Measurements from ENCODE around the gene MISFA. TPM values are rescaled to one million over a fixed set of nuclear protein-coding genes. Genes with fewer than 3 reads are reported as not detected.

Gene MISFA
- total and polyA plus RNA-seq, 7 experiments from 2014 or later, result 0.21 to 2.2 (median 0.58) TPM; not detected in 3

GRCh38 chr11:18650353-18650752 is 50.8 kb downstream of the MISFA start:
- ChIA-PET CTCF (interaction anchor here (1.7 kb wide), 1 partner anchor 17 kb away, joined by 6 read pairs; the partner anchor contains the start of gene SPTY2D1), POLR2A (interaction anchor here (1.1 kb wide), 1 partner anchor 16 kb away, joined by 3 read pairs; the partner anchor contains the start of gene SPTY2D1)
- H3K4me3 Mint-ChIP-seq, result no peak overlapping the region

DNA sequence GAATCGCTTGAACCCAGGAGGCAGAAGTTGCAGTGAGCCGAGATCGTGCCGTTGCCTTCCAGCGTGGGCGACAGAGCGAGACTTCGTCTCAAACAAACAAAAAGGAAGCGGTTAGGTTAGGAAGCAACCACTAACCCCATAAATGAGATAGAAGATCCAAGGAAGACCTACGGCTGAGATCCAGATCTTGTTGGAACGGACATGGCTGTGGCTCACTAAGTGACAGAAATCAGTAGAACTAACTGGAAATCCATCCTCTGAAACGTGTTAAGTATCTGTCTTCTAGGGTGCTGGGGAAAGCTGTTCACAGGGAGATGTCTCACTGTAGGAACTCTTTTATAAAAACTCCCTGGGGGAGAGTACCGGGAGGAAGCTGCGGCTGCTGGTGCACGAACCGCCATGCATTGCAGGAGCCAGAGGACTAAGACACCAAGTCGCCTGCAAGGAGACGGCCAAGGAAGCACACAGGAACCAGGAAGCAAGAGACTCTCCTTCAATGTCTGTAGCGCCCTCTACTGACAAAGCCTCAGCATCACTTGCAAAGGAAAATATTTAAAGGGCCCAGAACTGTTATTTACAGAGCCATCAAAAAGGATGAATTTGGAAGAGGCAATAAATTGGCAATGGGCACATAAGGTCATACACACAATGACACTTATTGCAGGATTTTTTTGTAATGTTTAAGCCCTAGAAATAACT is 51.4 kb downstream of the MISFA start:
- H3K27ac Mint-ChIP-seq, result peak overlapping the region in 1 of 9 donors; percentile 30
- ChIA-PET CTCF (interaction anchor here (1.5 to 1.7 kb wide), 2 partner anchors 17 to 62 kb away, joined by 3 to 6 read pairs; partner anchors contain the start of gene SPTY2D1), POLR2A (interaction anchor here (1.1 kb wide), 1 partner anchor 17 kb away, joined by 3 read pairs; the partner anchor contains the start of gene SPTY2D1)
- intact Hi-C loops (cut with micrococcal nuclease), result loop anchor here (1.0 to 5.0 kb wide), 3 partner anchors 17 to 111 kb away; partner anchors contain the start of genes SPTY2D1 (in 1 of the 2) and TMEM86A (in 1 of the 2)
- Histone ChIP-seq H3K27me3 (ENCODE audit: control insufficient read depth in 2 of 2, insufficient read depth in 2 of 2, low read length in 2 of 2) (no peaks in the 10 kb centered on the region), H3K9me3 (ENCODE audit: control insufficient read depth in 2 of 3, low read length in 3 of 3) (no peaks in the 10 kb centered on the region), H3K36me3 (ENCODE audit: control insufficient read depth in 2 of 3, insufficient read depth in 3 of 3, low read length in 3 of 3) (no peaks in the 10 kb centered on the region), H3K27ac (ENCODE audit: low read depth, low read length) (no peak overlapping the region), H3K4me1 (ENCODE audit: control insufficient read depth in 2 of 2, insufficient read depth in 2 of 2, low read length in 2 of 2) (no peaks in the 10 kb centered on the region), H3K4me3 (ENCODE audit: low read length) (no peak overlapping the region)
- peaks cover 0 to 1% (median 0%) of the 10 kb centered on the region in 11 donors for H3K9me3 Mint-ChIP-seq
- H3K4me1 Mint-ChIP-seq, result peaks cover 0 to 15% (median 0%) of the 10 kb centered on the region in 7 donors
- ATAC-seq (peak; percentile 73), DNase-seq (peak in 5 of 9 donors; percentile 11 to 37 (median 20))
- H3K36me3 Mint-ChIP-seq, result no peaks in the 10 kb centered on the region
- no peaks in the 10 kb centered on the region for H3K27me3 Mint-ChIP-seq
- no peak overlapping the region for H3K4me3 Mint-ChIP-seq

More at GRCh38 chr11:18650353-18650752, 50.8 kb downstream of the MISFA start:
- H3K4me1 Mint-ChIP-seq, result peaks cover 0 to 15% (median 0%) of the 10 kb centered on the region in 7 donors
- no peak overlapping the region for H3K27ac ChIP-seq (ENCODE audit: low read depth, low read length)
- H3K27me3 Mint-ChIP-seq, result no peaks in the 10 kb centered on the region
- peaks cover 0 to 1% (median 0%) of the 10 kb centered on the region in 11 donors for H3K9me3 Mint-ChIP-seq
- H3K4me1 ChIP-seq (ENCODE audit: control insufficient read depth in 2 of 2, insufficient read depth in 2 of 2, low read length in 2 of 2), result no peaks in the 10 kb centered on the region
- H3K27me3 ChIP-seq (ENCODE audit: control insufficient read depth in 2 of 2, insufficient read depth in 2 of 2, low read length in 2 of 2), result no peaks in the 10 kb centered on the region
- intact Hi-C loops (cut with micrococcal nuclease), result loop anchor here in 1 of 2 donors (5.0 kb wide), 1 partner anchor 47 kb away; the partner anchor contains the start of gene TMEM86A
- H3K4me3 ChIP-seq (ENCODE audit: low read length), result no peak overlapping the region
- no peak for DNase-seq
- H3K27ac Mint-ChIP-seq, result peak overlapping the region in 1 of 9 donors; percentile 18
- H3K36me3 ChIP-seq (ENCODE audit: control insufficient read depth in 2 of 3, insufficient read depth in 3 of 3, low read length in 3 of 3), result no peaks in the 10 kb centered on the region
- no peak for ATAC-seq
- no peaks in the 10 kb centered on the region for H3K9me3 ChIP-seq (ENCODE audit: control insufficient read depth in 2 of 3, low read length in 3 of 3)
- H3K36me3 Mint-ChIP-seq, result no peaks in the 10 kb centered on the region

Other genes with a start within 250 kb of the MISFA start
- 1,000 to 10,000 TPM in 1 of 5 experiments, 100 to 1,000 TPM in 2, 10 to 100 TPM in 2; 89.5 to 1,229 (median 211) TPM for gene LDHA, start 205.2 kb upstream of the MISFA start, total RNA-seq
- gene LDHA, start 205.2 kb upstream of the MISFA start, polyA plus RNA-seq, result 100 to 1,000 TPM; 321 to 353 TPM
- gene LDHC, start 187.5 kb upstream of the MISFA start, total RNA-seq, result not detected
- 1 to 10 TPM in 1 of 2 donors, not detected in 1; 3.6 TPM for gene LDHC, start 187.5 kb upstream of the MISFA start, polyA plus RNA-seq
- gene LDHAL6A, start 143.9 kb upstream of the MISFA start, total RNA-seq, result under 1 TPM in 1 of 5 experiments, not detected in 4; 0.86 TPM
- gene LDHAL6A, start 143.9 kb upstream of the MISFA start, polyA plus RNA-seq, result under 1 TPM; 0.25 to 0.37 TPM
- gene TSG101, start 72.8 kb upstream of the MISFA start, total RNA-seq, result 10 to 100 TPM; 16.8 to 46.3 (median 36.3) TPM
- gene TSG101, start 72.8 kb upstream of the MISFA start, polyA plus RNA-seq, result 10 to 100 TPM; 40.8 to 61.4 TPM
- 10 to 100 TPM in 1 of 5 experiments, 1 to 10 TPM in 4; 3.6 to 19.8 (median 5.8) TPM for gene UEVLD, start 11.1 kb upstream of the MISFA start, total RNA-seq
- 1 to 10 TPM; 3.8 to 4.2 TPM for gene UEVLD, start 11.1 kb upstream of the MISFA start, polyA plus RNA-seq
- 10 to 100 TPM; 26.0 to 37.4 (median 28.2) TPM for gene SPTY2D1, start 34.6 kb downstream of the MISFA start, total RNA-seq
- 10 to 100 TPM in 1 of 2 donors, 1 to 10 TPM in 1; 7.1 to 12.6 TPM for gene SPTY2D1, start 34.6 kb downstream of the MISFA start, polyA plus RNA-seq
- gene TMEM86A, start 99.0 kb downstream of the MISFA start, total RNA-seq, result 1 to 10 TPM in 4 of 5 experiments, under 1 TPM in 1; 0.53 to 6.5 (median 5.5) TPM
- gene TMEM86A, start 99.0 kb downstream of the MISFA start, polyA plus RNA-seq, result 1 to 10 TPM in 1 of 2 donors, under 1 TPM in 1; 0.69 to 1.3 TPM
- 1 to 10 TPM; 1.5 to 5.8 (median 4.5) TPM for gene IGSF22, start 126.4 kb downstream of the MISFA start, total RNA-seq
- 1 to 10 TPM; 2.0 to 2.6 TPM for gene IGSF22, start 126.4 kb downstream of the MISFA start, polyA plus RNA-seq
- gene PTPN5, start 192.0 kb downstream of the MISFA start, total RNA-seq, result not detected
- gene PTPN5, start 192.0 kb downstream of the MISFA start, polyA plus RNA-seq, result not detected

Measured in naive thymus-derived CD4-positive, alpha-beta T cell (primary cell).